GM18505 (cell line): ENCODE results near the gene KIRREL3.

ENCODE experiments used
- ATAC-seq: cut with Tn5 transposase; IDR thresholded peaks from one replicate; pipeline ENCODE4 v1.9.1; 2021; ENCODE audit not compliant: unreplicated experiment
- POLR2A ChIP-seq: IDR thresholded peaks from 4 replicates; pipeline ENCODE4 v1.6.1; 2011; ENCODE audit warnings: borderline replicate concordance; ENCODE audit not compliant: insufficient read depth, insufficient read length; ENCODE audit errors: extremely low read depth

The KIRREL3 gene

DNA sequence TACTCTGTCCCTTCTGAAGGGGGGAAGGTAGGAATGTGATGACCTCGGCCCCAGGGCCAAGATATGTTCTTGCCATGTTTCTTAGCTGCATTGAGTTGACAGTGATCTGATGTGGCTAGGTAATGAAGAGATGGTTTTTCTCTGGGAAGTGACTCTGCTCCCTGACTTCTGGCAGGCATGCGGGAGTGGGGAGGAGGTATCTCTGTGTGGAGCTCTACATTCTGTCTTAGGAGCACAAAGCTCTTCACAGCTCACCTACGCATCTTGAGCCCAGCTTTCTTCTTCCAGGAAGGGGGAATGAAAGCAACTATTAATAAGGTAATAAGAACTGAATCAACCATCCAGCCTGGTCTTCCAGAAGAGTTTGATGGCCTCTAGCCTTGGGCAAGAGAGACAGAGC, 404.1 kb downstream of the KIRREL3 start:
- no peak for TF ChIP-seq POLR2A
- ATAC-seq: no peak

DNA sequence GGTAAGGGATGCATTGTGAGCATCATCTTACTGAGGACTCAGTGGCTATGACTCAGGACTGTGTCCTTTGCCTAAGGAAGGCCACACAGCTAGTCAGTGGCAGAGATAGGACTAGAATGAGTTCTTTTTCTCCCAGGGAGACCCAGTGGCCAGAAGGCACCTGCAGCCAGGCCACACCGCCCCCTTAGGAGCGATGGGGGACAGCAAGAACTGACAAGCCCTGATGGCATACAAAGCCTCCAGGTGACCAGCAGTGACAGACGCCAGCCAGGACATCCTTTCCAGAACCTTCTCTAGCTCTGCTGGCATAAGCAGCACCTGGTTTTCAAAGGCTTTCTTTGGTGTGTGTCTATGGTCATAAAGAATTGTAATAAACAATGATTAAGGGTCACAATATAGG, 405.0 kb downstream of the KIRREL3 start:
- TF ChIP-seq POLR2A: no peak
- no peak for ATAC-seq

DNA sequence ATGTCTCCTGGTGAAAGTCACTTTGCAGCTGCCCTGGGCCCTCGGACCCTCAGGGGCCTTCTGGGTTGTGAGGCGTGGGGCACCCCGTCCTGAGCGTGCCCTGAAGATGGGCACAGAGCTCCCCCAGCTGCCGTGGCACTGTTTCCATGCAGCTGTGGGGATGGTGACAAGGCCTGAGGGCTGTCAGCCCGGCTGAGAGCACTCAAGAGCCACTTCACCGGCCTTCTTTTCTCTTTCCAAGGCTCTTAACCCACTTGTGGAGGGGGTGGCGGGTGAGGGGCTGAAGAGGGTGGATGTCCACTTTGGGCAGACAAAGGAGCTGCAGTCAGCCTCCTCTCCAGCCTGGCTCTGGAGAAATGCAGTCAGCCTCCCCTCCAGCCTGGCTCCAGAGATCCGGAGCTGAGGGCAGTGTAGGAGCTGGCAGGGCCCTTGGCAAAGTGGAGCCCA, 405.6 kb downstream of the KIRREL3 start:
- no peak for TF ChIP-seq POLR2A
- no peak for ATAC-seq

DNA sequence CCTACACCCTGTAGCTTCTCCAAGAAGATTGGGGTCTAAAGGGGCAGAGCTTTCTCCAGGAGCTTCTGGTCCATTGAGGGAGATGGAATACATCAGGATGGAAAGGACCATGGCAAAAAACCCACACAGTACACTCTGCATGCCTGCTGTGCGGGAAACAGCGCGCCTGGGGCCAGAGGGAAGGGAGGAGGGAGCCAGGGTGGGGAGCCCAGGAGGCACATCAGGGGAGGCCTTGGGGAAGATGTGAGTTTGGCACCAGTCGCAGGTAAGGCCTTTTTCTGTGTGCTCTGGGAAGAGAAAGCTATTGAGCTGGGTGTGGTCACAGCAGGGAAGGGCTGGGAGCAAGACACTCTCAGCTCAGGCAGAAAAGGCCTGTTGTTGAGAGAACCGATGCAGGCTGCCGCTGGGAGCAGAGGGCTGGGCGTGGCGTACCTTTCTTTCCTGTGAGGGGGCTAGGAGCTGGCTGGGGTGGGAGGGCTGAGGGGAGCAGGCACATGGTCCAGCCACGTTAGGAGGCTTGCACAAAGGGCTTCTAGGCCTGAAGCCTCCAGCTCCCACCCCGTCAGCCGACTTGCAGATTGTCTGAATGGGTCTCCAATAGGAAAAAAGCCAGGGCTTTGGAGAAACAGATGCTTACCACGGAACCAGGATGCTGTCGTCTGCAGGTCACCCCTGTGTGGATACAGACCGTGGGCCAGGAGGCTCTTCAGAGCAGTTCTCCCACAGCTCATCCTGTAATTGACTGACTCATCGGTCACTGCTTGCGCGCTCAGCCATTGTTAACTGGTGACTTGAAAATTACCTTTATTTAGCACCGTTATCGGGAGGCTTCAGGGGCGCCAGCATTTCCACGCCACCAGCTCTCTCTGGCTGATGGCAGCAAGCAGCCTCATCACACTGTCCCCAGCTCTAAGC, 407.8 kb downstream of the KIRREL3 start:
- no peak for TF ChIP-seq POLR2A
- no peak for ATAC-seq

- no peak for TF ChIP-seq POLR2A
- ATAC-seq: no peak
Measured at GRCh38 chr11:126591966-126592489, 408.5 kb downstream of the KIRREL3 start.

DNA sequence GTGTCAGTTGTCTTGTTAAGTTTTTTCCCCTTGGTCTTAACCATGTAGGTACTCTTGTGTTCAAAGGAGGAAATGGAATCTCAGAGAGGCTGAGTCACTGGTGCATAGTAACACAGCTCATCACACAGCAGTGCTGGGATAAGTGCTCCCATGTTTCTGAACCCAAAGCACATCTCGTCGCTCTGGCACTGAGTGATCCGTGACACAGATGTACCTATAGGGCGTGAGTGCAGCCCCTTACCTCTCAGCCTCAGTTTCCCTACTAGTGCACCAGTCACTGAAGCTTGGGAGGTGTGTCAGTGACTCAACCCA, 411.1 kb downstream of the KIRREL3 start:
- TF ChIP-seq POLR2A: no peak
- no peak for ATAC-seq

- TF ChIP-seq POLR2A: no peak
- ATAC-seq: no peak
Measured at GRCh38 chr11:126588630-126589491, 411.7 kb downstream of the KIRREL3 start.

DNA sequence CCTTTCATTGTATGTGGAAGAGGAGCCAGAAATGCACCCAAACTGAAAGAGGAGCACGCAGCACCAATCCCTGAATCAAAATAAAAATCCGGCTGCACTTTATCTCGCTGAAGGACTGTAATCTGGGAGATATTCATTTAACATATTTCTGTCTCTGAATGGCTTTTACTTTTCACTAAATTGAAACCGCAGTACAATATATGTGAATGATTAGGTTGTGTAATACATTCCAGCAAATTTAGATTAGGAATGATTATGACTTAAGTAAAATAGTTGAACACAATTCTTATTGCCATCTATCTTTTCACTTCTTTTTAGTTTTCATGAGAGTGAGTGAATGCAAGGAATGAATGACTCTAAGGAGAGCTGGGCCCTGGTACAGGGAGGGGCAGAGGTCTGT, 413.0 kb downstream of the KIRREL3 start:
- no peak for ATAC-seq
- TF ChIP-seq POLR2A: no peak

DNA sequence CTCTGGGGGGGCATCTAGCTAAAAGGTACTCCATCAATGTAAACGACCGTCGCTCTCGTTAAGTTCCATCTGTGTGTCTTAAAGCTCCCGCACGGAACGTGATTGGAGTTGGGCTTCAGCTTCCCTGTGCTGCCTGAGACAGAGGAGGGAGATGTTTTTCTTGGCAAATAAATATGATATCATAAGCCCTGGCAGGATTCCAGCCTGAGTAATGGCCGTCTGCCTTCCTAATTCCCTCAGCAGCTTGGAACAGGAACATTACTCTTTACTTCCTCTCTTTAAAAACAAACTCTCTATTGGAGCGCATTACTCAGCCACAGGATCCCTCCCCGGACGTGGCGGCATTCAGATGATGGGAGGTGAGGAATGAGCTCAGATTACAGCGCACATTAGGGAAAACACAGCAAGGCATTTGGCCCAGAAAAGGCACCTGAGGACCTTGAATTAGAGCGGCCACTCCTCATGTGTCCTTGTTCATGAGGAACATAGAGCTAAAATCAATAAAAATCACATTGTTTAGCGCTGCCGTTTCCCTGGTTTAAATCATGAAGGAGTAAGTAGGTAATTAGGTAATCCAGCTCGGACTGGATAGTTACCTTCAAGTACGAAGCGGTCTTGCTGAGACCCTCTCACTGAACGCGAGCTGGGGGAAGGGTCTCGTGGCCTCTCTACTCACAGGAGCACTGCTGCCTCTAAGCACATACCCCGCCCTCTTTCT, 414.6 kb downstream of the KIRREL3 start:
- no peak for TF ChIP-seq POLR2A
- ATAC-seq: no peak

DNA sequence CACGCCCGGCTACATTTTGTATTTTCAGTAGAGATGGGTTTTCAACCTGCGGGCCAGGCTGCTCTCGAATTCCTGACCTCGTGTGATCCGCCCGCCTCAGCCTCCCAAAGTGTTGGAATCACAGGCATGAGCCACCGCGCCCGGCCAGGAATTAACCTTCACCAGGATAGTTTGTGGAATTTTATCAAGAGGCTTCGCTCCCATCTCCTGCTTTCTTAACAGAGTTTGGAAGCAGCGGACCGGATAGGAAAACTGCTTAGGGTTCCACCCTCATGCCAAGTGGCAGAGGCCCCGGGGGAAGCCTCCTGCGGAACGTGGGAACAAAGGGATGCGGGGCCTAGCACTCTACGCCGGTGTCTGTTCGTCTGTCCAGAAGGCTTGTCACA, 415.2 kb downstream of the KIRREL3 start:
- TF ChIP-seq POLR2A: no peak
- no peak for ATAC-seq

DNA sequence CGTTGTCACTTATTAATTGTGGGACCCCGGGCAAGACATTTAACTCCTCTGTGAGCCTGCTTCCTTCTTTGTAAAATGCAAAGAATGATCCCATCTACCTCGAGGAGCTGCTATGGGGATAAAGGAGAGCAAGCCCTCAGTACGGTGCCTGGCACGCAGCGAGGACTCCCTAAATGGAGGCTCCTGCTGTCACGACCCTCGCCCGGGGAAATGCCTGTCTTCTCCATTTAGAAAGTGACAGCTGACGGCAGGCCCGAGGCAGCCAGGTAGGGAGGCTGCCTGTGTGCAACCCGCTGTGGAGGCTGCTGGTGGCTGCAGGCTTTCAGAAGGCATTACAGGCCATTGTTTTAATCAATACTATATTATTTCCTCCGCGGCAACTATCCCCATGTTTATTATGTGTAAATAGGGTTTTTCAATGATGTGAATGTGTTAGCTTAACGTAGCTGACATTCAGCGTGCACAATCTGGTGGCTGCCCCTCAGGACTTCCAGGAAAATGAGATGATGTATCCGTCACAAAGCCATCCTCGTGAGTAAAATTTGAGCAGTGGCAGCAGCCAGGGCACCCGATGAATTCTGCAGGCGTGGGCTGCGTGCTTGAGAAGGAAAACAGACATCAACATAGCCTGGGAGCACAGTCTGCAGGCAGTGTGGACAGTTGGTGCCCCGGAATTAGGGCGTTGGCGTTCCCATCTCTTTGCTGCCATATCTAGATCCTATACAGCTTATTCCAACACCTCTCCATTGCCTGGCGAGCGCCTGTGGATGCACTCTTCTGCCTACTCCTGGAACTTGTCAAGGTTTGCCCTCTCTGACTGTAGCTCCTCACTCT, 416.8 kb downstream of the KIRREL3 start:
- no peak for TF ChIP-seq POLR2A
- no peak for ATAC-seq

GRCh38 chr11:126583101-126583500, 417.5 kb downstream of the KIRREL3 start:
- ATAC-seq: no peak
- no peak for TF ChIP-seq POLR2A

DNA sequence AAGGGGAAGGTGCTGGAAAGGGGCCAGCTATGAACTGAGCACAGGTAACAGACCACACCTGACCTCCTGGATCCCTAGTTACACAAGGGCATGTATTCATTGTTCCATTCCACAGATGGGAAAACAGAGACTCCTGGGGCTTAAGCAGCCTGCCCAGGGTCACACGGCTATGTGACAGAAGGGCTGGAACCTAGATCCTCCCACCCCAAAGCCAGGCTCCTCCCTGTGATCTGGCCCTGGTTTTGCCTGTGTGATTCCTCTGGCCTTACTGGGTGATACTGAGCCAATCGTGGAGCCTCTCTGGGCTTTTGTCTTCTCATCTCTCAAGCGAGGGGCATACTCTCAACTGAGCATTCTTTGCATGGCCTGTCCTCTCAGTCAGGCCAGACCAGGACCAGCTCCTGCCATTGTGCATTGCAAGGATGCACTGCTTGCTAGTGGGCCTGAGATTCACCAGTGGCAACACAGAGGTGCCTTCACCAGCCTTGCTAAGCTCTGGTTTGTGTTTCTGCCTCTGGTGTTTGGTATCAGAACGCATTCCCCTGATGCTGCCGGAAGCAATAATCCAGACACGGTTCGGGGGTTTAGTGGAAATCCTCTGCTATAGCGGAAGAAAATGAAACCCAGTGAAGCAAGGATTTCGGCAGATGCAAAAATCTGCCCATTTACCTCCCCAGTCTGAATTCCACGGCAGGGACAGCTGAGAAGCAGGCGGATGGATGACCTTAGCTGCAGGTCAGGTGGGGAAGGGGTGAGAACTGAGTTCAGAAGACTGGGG, 418.5 kb downstream of the KIRREL3 start:
- no peak for ATAC-seq
- no peak for TF ChIP-seq POLR2A
